Spleen (tissue), 7 donors: ENCODE data around the gene BTD.

Experiments
- POLR2A ChIP-seq, 3 donors: fragments of 450-650 bp; IDR thresholded peaks; one replicate each; pipeline ENCODE4 v1.5.1; 2017; ENCODE audit warnings: antibody characterized with exemption in 3 of 3, mild to moderate bottlenecking in 1 of 3
- TF ChIP-seq, protein P1 (sequence below), 11 experiments: fragments of 200-600 bp in 7 of 11; fragments of 450-650 bp in 4 of 11; sonication (generic) in 4 of 11; IDR thresholded peaks in 8 of 11; conservative IDR thresholded peaks in 3 of 11; 1 replicate in 7 of 11; 2 replicates in 4 of 11; pipeline versions ENCODE4 v1.4.0 to v1.8.0; 2016 to 2021; ENCODE audit warnings: antibody characterized with exemption in 11 of 11, inconsistent platforms in 4 of 11, mild to moderate bottlenecking in 1 of 11
- donor health status: DM: no; HTN: no; CAD: no; lungs with moderate emphysema.
- donor health status: DM: no; HTN: no; CAD: no.
- donor health status: DM: no; HTN: no; CAD: no.

DNA sequence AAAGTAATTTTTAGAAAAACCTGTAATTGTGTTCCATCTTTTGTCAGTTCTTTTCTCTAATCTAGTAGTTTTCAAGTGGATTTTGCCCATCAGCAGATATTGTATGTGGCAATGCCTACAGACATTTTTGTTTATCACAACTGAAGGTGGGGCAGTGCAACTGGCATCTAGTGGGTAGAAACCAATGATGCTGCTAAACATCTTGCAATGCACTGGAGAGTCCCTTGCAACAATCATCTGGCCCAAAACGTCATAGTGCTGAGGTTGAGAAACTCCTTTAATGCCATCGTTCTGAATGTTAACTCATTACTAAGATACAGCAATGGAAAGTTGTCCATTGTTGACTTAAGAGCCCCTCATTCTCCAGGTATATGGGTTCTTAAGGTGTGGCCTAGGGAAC lies 80.1 kb downstream of the BTD start:
- TF ChIP-seq, protein P1, sequence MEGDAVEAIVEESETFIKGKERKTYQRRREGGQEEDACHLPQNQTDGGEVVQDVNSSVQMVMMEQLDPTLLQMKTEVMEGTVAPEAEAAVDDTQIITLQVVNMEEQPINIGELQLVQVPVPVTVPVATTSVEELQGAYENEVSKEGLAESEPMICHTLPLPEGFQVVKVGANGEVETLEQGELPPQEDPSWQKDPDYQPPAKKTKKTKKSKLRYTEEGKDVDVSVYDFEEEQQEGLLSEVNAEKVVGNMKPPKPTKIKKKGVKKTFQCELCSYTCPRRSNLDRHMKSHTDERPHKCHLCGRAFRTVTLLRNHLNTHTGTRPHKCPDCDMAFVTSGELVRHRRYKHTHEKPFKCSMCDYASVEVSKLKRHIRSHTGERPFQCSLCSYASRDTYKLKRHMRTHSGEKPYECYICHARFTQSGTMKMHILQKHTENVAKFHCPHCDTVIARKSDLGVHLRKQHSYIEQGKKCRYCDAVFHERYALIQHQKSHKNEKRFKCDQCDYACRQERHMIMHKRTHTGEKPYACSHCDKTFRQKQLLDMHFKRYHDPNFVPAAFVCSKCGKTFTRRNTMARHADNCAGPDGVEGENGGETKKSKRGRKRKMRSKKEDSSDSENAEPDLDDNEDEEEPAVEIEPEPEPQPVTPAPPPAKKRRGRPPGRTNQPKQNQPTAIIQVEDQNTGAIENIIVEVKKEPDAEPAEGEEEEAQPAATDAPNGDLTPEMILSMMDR (IDR thresholded peaks at IDR 0.05 in 8 of 11, conservative IDR thresholded peaks at IDR 0.05 in 3 of 11): no peak
- TF ChIP-seq POLR2A (IDR thresholded peaks at IDR 0.05): no peak
